ENCODE results near the gene ZC3H12C.

DNA sequence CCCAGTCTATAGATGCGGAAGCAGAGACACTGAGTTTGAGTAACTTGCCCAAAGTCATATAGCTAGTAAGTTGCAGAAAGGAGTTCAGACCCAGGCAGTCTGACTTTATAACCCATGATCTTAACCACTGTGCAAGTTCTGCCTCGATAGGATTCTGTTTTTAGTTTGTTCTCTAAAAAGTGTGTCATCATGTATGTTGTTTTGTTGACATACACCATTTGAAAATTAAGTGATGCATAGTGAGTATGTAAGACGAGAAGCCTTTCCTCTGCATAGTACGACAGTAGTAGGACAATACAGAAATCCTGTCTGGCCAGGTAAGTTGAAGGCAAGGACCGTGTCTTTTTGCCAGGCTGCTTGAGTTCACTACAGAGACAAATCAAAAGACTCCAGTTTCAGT, 3.3 kb downstream of the ZC3H12C start:
- TF ChIP-seq POLR2A (IDR thresholded peaks at IDR 0.05) = no peak
- TF ChIP-seq, protein P1, sequence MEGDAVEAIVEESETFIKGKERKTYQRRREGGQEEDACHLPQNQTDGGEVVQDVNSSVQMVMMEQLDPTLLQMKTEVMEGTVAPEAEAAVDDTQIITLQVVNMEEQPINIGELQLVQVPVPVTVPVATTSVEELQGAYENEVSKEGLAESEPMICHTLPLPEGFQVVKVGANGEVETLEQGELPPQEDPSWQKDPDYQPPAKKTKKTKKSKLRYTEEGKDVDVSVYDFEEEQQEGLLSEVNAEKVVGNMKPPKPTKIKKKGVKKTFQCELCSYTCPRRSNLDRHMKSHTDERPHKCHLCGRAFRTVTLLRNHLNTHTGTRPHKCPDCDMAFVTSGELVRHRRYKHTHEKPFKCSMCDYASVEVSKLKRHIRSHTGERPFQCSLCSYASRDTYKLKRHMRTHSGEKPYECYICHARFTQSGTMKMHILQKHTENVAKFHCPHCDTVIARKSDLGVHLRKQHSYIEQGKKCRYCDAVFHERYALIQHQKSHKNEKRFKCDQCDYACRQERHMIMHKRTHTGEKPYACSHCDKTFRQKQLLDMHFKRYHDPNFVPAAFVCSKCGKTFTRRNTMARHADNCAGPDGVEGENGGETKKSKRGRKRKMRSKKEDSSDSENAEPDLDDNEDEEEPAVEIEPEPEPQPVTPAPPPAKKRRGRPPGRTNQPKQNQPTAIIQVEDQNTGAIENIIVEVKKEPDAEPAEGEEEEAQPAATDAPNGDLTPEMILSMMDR (IDR thresholded peaks at IDR 0.05) = no peak
- no peak for TF ChIP-seq EP300 (IDR thresholded peaks at IDR 0.05)

All from ovary (tissue), 3 donors.